Activated CD4-positive, alpha-beta T cell treated with anti-CD3 and anti-CD28 coated beads for 36 hours (primary cell): ENCODE data around the gene AK4. TPM values are rescaled to one million over a fixed set of nuclear protein-coding genes. Genes with fewer than 3 reads are reported as not detected.

ENCODE experiments used
- ATAC-seq: fragments of 200-7000 bp; cut with Tn5 transposase; one replicate; pipeline ENCODE4 v1.10.0; 2021; ENCODE audit warnings: mild to moderate bottlenecking, moderate library complexity
- CTCF ChIA-PET: fragments of 350-600 bp; sonication (Branson Sonifier 250); formaldehyde crosslinking; loops from one replicate; lab custom pipeline; 2021; ENCODE audit warnings: antibody characterized with exemption; lab: Charles Lee
- POLR2A ChIA-PET: fragments of 350-600 bp; sonication (Branson Sonifier 250); formaldehyde crosslinking; loops from one replicate; lab custom pipeline; 2021; ENCODE audit warnings: antibody characterized with exemption, inconsistent platforms; lab: Charles Lee
- DNase-seq: peaks from one replicate; pipeline ENCODE4 v3.0.0-alpha.2; 2020
- H3K27ac Mint-ChIP-seq: one replicate; pipeline ENCODE4 v1.8.0; 2021; ENCODE audit warnings: mixed read lengths
- H3K27me3 Mint-ChIP-seq: one replicate; pipeline ENCODE4 v1.8.0; 2021; ENCODE audit warnings: mixed read lengths
- H3K36me3 Mint-ChIP-seq: one replicate; pipeline ENCODE4 v1.8.0; 2021; ENCODE audit warnings: low read depth, mixed read lengths
- H3K4me1 Mint-ChIP-seq: one replicate; pipeline ENCODE4 v1.8.0; 2021; ENCODE audit warnings: mixed read lengths
- H3K4me3 Mint-ChIP-seq: one replicate; pipeline ENCODE4 v1.8.0; 2021; ENCODE audit warnings: mild to moderate bottlenecking, moderate library complexity, mixed read lengths
- H3K9me3 Mint-ChIP-seq: one replicate; pipeline ENCODE4 v1.8.0; 2021; ENCODE audit warnings: low read depth, mixed read lengths
- intact Hi-C, 2 experiments: fragments of 100-400 bp; cut with DNase I in 1 of 2; cut with micrococcal nuclease in 1 of 2; formaldehyde crosslinking; loops; one replicate each; pipeline versions ENCODE4 v1.14.2 to v1.15.1; 2022 to 2024; cut with DNase I, micrococcal nuclease
- total RNA-seq, 2 experiments: library from RNA; stranded (reverse); gene quantifications; one replicate each; pipeline ENCODE4 v1.2.3, GENCODE V29; 2021

The AK4 gene
- total RNA-seq, 2 experiments from 2014 or later = 90.4 to 102 TPM

DNA sequence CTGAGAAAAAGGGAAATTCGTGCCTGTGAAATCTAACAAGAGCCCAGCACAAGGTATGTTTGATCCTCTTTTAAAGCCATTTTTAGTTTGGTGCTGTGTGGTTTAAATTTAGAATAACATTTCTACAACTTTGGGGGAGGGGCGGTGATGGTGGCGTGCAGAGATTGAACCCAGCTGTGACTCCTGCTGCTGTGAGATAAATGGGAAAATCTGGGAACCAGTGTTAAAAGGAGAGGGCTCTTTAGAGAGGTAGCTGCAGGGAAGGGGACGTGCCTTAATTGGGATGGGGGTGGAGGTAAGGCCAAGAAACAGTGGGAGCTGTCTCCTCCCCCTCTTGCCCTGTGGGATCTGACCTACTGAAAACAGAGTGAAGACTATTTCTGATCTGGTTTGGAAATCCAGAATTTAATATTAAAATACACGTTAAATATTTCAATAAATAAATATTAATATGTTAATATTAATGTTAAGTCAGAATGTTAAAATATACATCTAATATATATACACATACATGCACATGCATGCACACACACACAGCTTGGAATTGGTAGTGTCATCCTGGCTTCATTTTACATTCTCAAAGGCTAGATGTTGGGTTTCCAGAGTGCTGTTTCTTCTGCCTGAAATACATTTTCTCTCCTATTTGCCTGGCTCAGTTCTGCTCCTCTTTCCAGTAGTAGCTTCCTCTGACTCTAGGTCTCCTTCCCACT, 131.2 kb downstream of the AK4 start:
- Mint-ChIP-seq H3K9me3 (no peaks in the 10 kb centered on the region), H3K27ac (no peak overlapping the region), H3K27me3 (peaks cover 9% of the 10 kb centered on the region), H3K4me3 (no peak overlapping the region), H3K4me1 (no peaks in the 10 kb centered on the region), H3K36me3 (no peaks in the 10 kb centered on the region)
- ChIA-PET POLR2A (no interaction called here), CTCF (interaction anchor here (0.5 kb wide), 1 partner anchor 28 kb away, joined by 3 read pairs; no protein-coding TSS in a partner anchor)
- intact Hi-C loops = no loop called here
- DNase-seq (no peak), ATAC-seq (no peak)

Other genes starting within 250 kb of the AK4 start
- 100 to 1,000 TPM; 100 to 114 TPM for gene JAK1, start 181.7 kb upstream of the AK4 start, total RNA-seq
- gene DNAJC6, start 161.3 kb downstream of the AK4 start, total RNA-seq = 1 to 10 TPM; 2.3 to 2.5 TPM